Right ventricle myocardium superior (tissue), 1 donor: Measurements from ENCODE around the gene EIF2D. TPM values are rescaled to one million over a fixed set of nuclear protein-coding genes. Genes with fewer than 3 reads are reported as not detected.

Source experiments
- total RNA-seq: library from RNA; stranded (reverse); fragmentation: NEBNext Ultra II Directional; extraction: Animal tissue kit (Norgen Biotek cat#: 25700); gene quantifications from one replicate; pipeline ENCODE4 v1.2.1, GENCODE V29; 2021
- donor health status: DM: no; HTN: yes; CAD: no; lungs with severe emphysema.

Gene EIF2D
- total RNA-seq, 1 donor from 2014 or later, result 24.9 TPM

Other genes with a start within 250 kb of the EIF2D start
- 0.46 TPM for gene IKBKE, start 142.0 kb downstream of the EIF2D start, total RNA-seq
- gene RASSF5, start 104.9 kb downstream of the EIF2D start, total RNA-seq, result 3.9 TPM
- 23.6 TPM for gene DYRK3, start 23.1 kb upstream of the EIF2D start, total RNA-seq
- gene MAPKAPK2, start 72.4 kb upstream of the EIF2D start, total RNA-seq, result 200 TPM
- gene IL19, start 158.3 kb upstream of the EIF2D start, total RNA-seq, result not detected
- gene IL10, start 160.0 kb upstream of the EIF2D start, total RNA-seq, result 0.43 TPM